Stimulated activated CD8-positive, alpha-beta memory T cell treated with anti-CD3 and anti-CD28 coated beads, Interleukin-4, amount 100 ng/mL, for 48 hours (primary cell): ENCODE data around the gene BABAM2.

Source experiments
- DNase-seq: peaks from one replicate; pipeline ENCODE4 v3.0.0-alpha.2; 2020

The BABAM2 gene

GRCh38 chr2:28294451-28294850 lies 403.9 kb downstream of the BABAM2 start:
- DNase-seq: no peak

GRCh38 chr2:28296243-28296642 lies 405.7 kb downstream of the BABAM2 start:
- no peak for DNase-seq

GRCh38 chr2:28296904-28297303 lies 406.4 kb downstream of the BABAM2 start:
- DNase-seq: no peak

- DNase-seq: no peak
Measured at GRCh38 chr2:28297531-28297930, 407.0 kb downstream of the BABAM2 start.

- DNase-seq: no peak
Measured at GRCh38 chr2:28298406-28298805, 407.9 kb downstream of the BABAM2 start.

- DNase-seq: no peak
Measured at GRCh38 chr2:28300485-28301341, 410.2 kb downstream of the BABAM2 start.

GRCh38 chr2:28305202-28305601 lies 414.7 kb downstream of the BABAM2 start:
- DNase-seq: no peak

GRCh38 chr2:28310107-28310506 lies 419.6 kb downstream of the BABAM2 start:
- no peak for DNase-seq

GRCh38 chr2:28311660-28312249 lies 421.2 kb downstream of the BABAM2 start:
- DNase-seq: no peak

GRCh38 chr2:28312307-28313219 lies 422.0 kb downstream of the BABAM2 start:
- DNase-seq: no peak

- no peak for DNase-seq
Measured at GRCh38 chr2:28313220-28313784, 422.8 kb downstream of the BABAM2 start.

- DNase-seq: no peak
Measured at GRCh38 chr2:28314968-28315367, 424.4 kb downstream of the BABAM2 start.

- DNase-seq: no peak
Measured at GRCh38 chr2:28316546-28317335, 426.2 kb downstream of the BABAM2 start.

GRCh38 chr2:28317390-28317789 lies 426.9 kb downstream of the BABAM2 start:
- no peak for DNase-seq

GRCh38 chr2:28318023-28318422 lies 427.5 kb downstream of the BABAM2 start:
- DNase-seq: no peak

- DNase-seq: no peak
Measured at GRCh38 chr2:28318462-28319117, 428.1 kb downstream of the BABAM2 start.

- DNase-seq: no peak
Measured at GRCh38 chr2:28319118-28320008, 428.8 kb downstream of the BABAM2 start.

GRCh38 chr2:28320009-28320365 lies 429.5 kb downstream of the BABAM2 start:
- no peak for DNase-seq

GRCh38 chr2:28320371-28320770 lies 429.8 kb downstream of the BABAM2 start:
- DNase-seq: no peak

GRCh38 chr2:28321426-28321825 lies 430.9 kb downstream of the BABAM2 start:
- no peak for DNase-seq

GRCh38 chr2:28322051-28322450 lies 431.5 kb downstream of the BABAM2 start:
- no peak for DNase-seq
